ENCODE results near the gene GRB14.

GRB14 gene

GRCh38 chr2:164535280-164536025 is 85.8 kb downstream of the GRB14 start:
- Histone ChIP-seq H3K27me3 (ENCODE audit: control insufficient read depth in 2 of 2, insufficient read depth in 2 of 2, low read length in 2 of 2) (no peaks in the 10 kb centered on the region), H3K9me3 (ENCODE audit: control insufficient read depth in 2 of 2, low read length in 2 of 2) (no peaks in the 10 kb centered on the region), H3K4me3 (ENCODE audit: low read length in 2 of 2) (no peak overlapping the region), H3K27ac (ENCODE audit: low read depth in 2 of 2, low read length in 2 of 2) (no peak overlapping the region), H3K36me3 (ENCODE audit: control insufficient read depth in 2 of 2, insufficient read depth in 2 of 2, low read length in 2 of 2) (no peaks in the 10 kb centered on the region), H3K4me1 (ENCODE audit: control insufficient read depth in 2 of 2, insufficient read depth in 2 of 2, low read length in 2 of 2) (no peaks in the 10 kb centered on the region), H3K9ac (ENCODE audit: low read depth in 1 of 2, low read length in 2 of 2) (no peak overlapping the region)

- Histone ChIP-seq H3K9me3 (ENCODE audit: control insufficient read depth in 2 of 2, low read length in 2 of 2) (no peaks in the 10 kb centered on the region), H3K27ac (ENCODE audit: low read depth in 2 of 2, low read length in 2 of 2) (no peak overlapping the region), H3K4me1 (ENCODE audit: control insufficient read depth in 2 of 2, insufficient read depth in 2 of 2, low read length in 2 of 2) (no peaks in the 10 kb centered on the region), H3K27me3 (ENCODE audit: control insufficient read depth in 2 of 2, insufficient read depth in 2 of 2, low read length in 2 of 2) (no peaks in the 10 kb centered on the region), H3K4me3 (ENCODE audit: low read length in 2 of 2) (no peak overlapping the region), H3K36me3 (ENCODE audit: control insufficient read depth in 2 of 2, insufficient read depth in 2 of 2, low read length in 2 of 2) (no peaks in the 10 kb centered on the region), H3K9ac (ENCODE audit: low read depth in 1 of 2, low read length in 2 of 2) (no peak overlapping the region)
Observed at GRCh38 chr2:164530464-164530863, 90.8 kb downstream of the GRB14 start.

GRCh38 chr2:164523726-164524125 is 97.6 kb downstream of the GRB14 start:
- Histone ChIP-seq H3K36me3 (ENCODE audit: control insufficient read depth in 2 of 2, insufficient read depth in 2 of 2, low read length in 2 of 2) (no peaks in the 10 kb centered on the region), H3K27ac (ENCODE audit: low read depth in 2 of 2, low read length in 2 of 2) (no peak overlapping the region), H3K27me3 (ENCODE audit: control insufficient read depth in 2 of 2, insufficient read depth in 2 of 2, low read length in 2 of 2) (no peaks in the 10 kb centered on the region), H3K9ac (ENCODE audit: low read depth in 1 of 2, low read length in 2 of 2) (no peak overlapping the region), H3K4me3 (ENCODE audit: low read length in 2 of 2) (no peak overlapping the region), H3K9me3 (ENCODE audit: control insufficient read depth in 2 of 2, low read length in 2 of 2) (no peaks in the 10 kb centered on the region), H3K4me1 (ENCODE audit: control insufficient read depth in 2 of 2, insufficient read depth in 2 of 2, low read length in 2 of 2) (no peaks in the 10 kb centered on the region)

GRCh38 chr2:164523009-164523408 is 98.3 kb downstream of the GRB14 start:
- Histone ChIP-seq H3K9me3 (ENCODE audit: control insufficient read depth in 2 of 2, low read length in 2 of 2) (no peaks in the 10 kb centered on the region), H3K27ac (ENCODE audit: low read depth in 2 of 2, low read length in 2 of 2) (no peak overlapping the region), H3K4me3 (ENCODE audit: low read length in 2 of 2) (no peak overlapping the region), H3K9ac (ENCODE audit: low read depth in 1 of 2, low read length in 2 of 2) (no peak overlapping the region), H3K27me3 (ENCODE audit: control insufficient read depth in 2 of 2, insufficient read depth in 2 of 2, low read length in 2 of 2) (no peaks in the 10 kb centered on the region), H3K36me3 (ENCODE audit: control insufficient read depth in 2 of 2, insufficient read depth in 2 of 2, low read length in 2 of 2) (no peaks in the 10 kb centered on the region), H3K4me1 (ENCODE audit: control insufficient read depth in 2 of 2, insufficient read depth in 2 of 2, low read length in 2 of 2) (no peaks in the 10 kb centered on the region)

GRCh38 chr2:164522561-164522981 is 98.7 kb downstream of the GRB14 start:
- H3K27me3 ChIP-seq (ENCODE audit: control insufficient read depth in 2 of 2, insufficient read depth in 2 of 2, low read length in 2 of 2) = no peaks in the 10 kb centered on the region
- no peak overlapping the region for H3K4me3 ChIP-seq (ENCODE audit: low read length in 2 of 2)
- no peaks in the 10 kb centered on the region for H3K36me3 ChIP-seq (ENCODE audit: control insufficient read depth in 2 of 2, insufficient read depth in 2 of 2, low read length in 2 of 2)
- H3K27ac ChIP-seq (ENCODE audit: low read depth in 2 of 2, low read length in 2 of 2) = no peak overlapping the region
- no peaks in the 10 kb centered on the region for H3K9me3 ChIP-seq (ENCODE audit: control insufficient read depth in 2 of 2, low read length in 2 of 2)
- H3K9ac ChIP-seq (ENCODE audit: low read depth in 1 of 2, low read length in 2 of 2) = no peak overlapping the region
- H3K4me1 ChIP-seq (ENCODE audit: control insufficient read depth in 2 of 2, insufficient read depth in 2 of 2, low read length in 2 of 2) = no peaks in the 10 kb centered on the region

- no peak overlapping the region for H3K27ac ChIP-seq (ENCODE audit: low read depth in 2 of 2, low read length in 2 of 2)
- no peaks in the 10 kb centered on the region for H3K36me3 ChIP-seq (ENCODE audit: control insufficient read depth in 2 of 2, insufficient read depth in 2 of 2, low read length in 2 of 2)
- H3K4me3 ChIP-seq (ENCODE audit: low read length in 2 of 2) = no peak overlapping the region
- H3K27me3 ChIP-seq (ENCODE audit: control insufficient read depth in 2 of 2, insufficient read depth in 2 of 2, low read length in 2 of 2) = no peaks in the 10 kb centered on the region
- H3K9me3 ChIP-seq (ENCODE audit: control insufficient read depth in 2 of 2, low read length in 2 of 2) = no peaks in the 10 kb centered on the region
- H3K4me1 ChIP-seq (ENCODE audit: control insufficient read depth in 2 of 2, insufficient read depth in 2 of 2, low read length in 2 of 2) = no peaks in the 10 kb centered on the region
- H3K9ac ChIP-seq (ENCODE audit: low read depth in 1 of 2, low read length in 2 of 2) = no peak overlapping the region
Observed at GRCh38 chr2:164515734-164516133, 105.5 kb downstream of the GRB14 start.

GRCh38 chr2:164515030-164515429 is 106.3 kb downstream of the GRB14 start:
- H3K27ac ChIP-seq (ENCODE audit: low read depth in 2 of 2, low read length in 2 of 2) = no peak overlapping the region
- no peaks in the 10 kb centered on the region for H3K9me3 ChIP-seq (ENCODE audit: control insufficient read depth in 2 of 2, low read length in 2 of 2)

GRCh38 chr2:164514491-164514890 is 106.8 kb downstream of the GRB14 start:
- no peak overlapping the region for H3K27ac ChIP-seq (ENCODE audit: low read depth in 2 of 2, low read length in 2 of 2)
- no peaks in the 10 kb centered on the region for H3K4me1 ChIP-seq (ENCODE audit: control insufficient read depth in 2 of 2, insufficient read depth in 2 of 2, low read length in 2 of 2)
- H3K36me3 ChIP-seq (ENCODE audit: control insufficient read depth in 2 of 2, insufficient read depth in 2 of 2, low read length in 2 of 2) = no peaks in the 10 kb centered on the region
- no peaks in the 10 kb centered on the region for H3K27me3 ChIP-seq (ENCODE audit: control insufficient read depth in 2 of 2, insufficient read depth in 2 of 2, low read length in 2 of 2)
- no peak overlapping the region for H3K9ac ChIP-seq (ENCODE audit: low read depth in 1 of 2, low read length in 2 of 2)
- no peaks in the 10 kb centered on the region for H3K9me3 ChIP-seq (ENCODE audit: control insufficient read depth in 2 of 2, low read length in 2 of 2)
- no peak overlapping the region for H3K4me3 ChIP-seq (ENCODE audit: low read length in 2 of 2)

More at GRCh38 chr2:164515030-164515429, 106.3 kb downstream of the GRB14 start:
- Histone ChIP-seq H3K4me1 (ENCODE audit: control insufficient read depth in 2 of 2, insufficient read depth in 2 of 2, low read length in 2 of 2) (no peaks in the 10 kb centered on the region), H3K27me3 (ENCODE audit: control insufficient read depth in 2 of 2, insufficient read depth in 2 of 2, low read length in 2 of 2) (no peaks in the 10 kb centered on the region), H3K36me3 (ENCODE audit: control insufficient read depth in 2 of 2, insufficient read depth in 2 of 2, low read length in 2 of 2) (no peaks in the 10 kb centered on the region), H3K4me3 (ENCODE audit: low read length in 2 of 2) (no peak overlapping the region), H3K9ac (ENCODE audit: low read depth in 1 of 2, low read length in 2 of 2) (no peak overlapping the region)

GRCh38 chr2:164512871-164513270 is 108.4 kb downstream of the GRB14 start:
- Histone ChIP-seq H3K9ac (ENCODE audit: low read depth in 1 of 2, low read length in 2 of 2) (no peak overlapping the region), H3K27me3 (ENCODE audit: control insufficient read depth in 2 of 2, insufficient read depth in 2 of 2, low read length in 2 of 2) (no peaks in the 10 kb centered on the region), H3K4me3 (ENCODE audit: low read length in 2 of 2) (no peak overlapping the region), H3K36me3 (ENCODE audit: control insufficient read depth in 2 of 2, insufficient read depth in 2 of 2, low read length in 2 of 2) (no peaks in the 10 kb centered on the region), H3K27ac (ENCODE audit: low read depth in 2 of 2, low read length in 2 of 2) (no peak overlapping the region), H3K9me3 (ENCODE audit: control insufficient read depth in 2 of 2, low read length in 2 of 2) (no peaks in the 10 kb centered on the region), H3K4me1 (ENCODE audit: control insufficient read depth in 2 of 2, insufficient read depth in 2 of 2, low read length in 2 of 2) (no peaks in the 10 kb centered on the region)

GRCh38 chr2:164511738-164512137 is 109.5 kb downstream of the GRB14 start:
- H3K36me3 ChIP-seq (ENCODE audit: control insufficient read depth in 2 of 2, insufficient read depth in 2 of 2, low read length in 2 of 2) = no peaks in the 10 kb centered on the region
- no peaks in the 10 kb centered on the region for H3K27me3 ChIP-seq (ENCODE audit: control insufficient read depth in 2 of 2, insufficient read depth in 2 of 2, low read length in 2 of 2)
- H3K4me3 ChIP-seq (ENCODE audit: low read length in 2 of 2) = no peak overlapping the region
- H3K27ac ChIP-seq (ENCODE audit: low read depth in 2 of 2, low read length in 2 of 2) = no peak overlapping the region
- H3K9me3 ChIP-seq (ENCODE audit: control insufficient read depth in 2 of 2, low read length in 2 of 2) = no peaks in the 10 kb centered on the region
- no peaks in the 10 kb centered on the region for H3K4me1 ChIP-seq (ENCODE audit: control insufficient read depth in 2 of 2, insufficient read depth in 2 of 2, low read length in 2 of 2)
- no peak overlapping the region for H3K9ac ChIP-seq (ENCODE audit: low read depth in 1 of 2, low read length in 2 of 2)

Measured in mucosa of rectum (tissue), 2 donors.